ENCODE data around the gene NFE2L2.
"Not testable (repeated sequence)": the region's sequence is repeated elsewhere in the genome, so short reads cannot be mapped to it uniquely, and the experiment has no call there.

NFE2L2 gene

DNA sequence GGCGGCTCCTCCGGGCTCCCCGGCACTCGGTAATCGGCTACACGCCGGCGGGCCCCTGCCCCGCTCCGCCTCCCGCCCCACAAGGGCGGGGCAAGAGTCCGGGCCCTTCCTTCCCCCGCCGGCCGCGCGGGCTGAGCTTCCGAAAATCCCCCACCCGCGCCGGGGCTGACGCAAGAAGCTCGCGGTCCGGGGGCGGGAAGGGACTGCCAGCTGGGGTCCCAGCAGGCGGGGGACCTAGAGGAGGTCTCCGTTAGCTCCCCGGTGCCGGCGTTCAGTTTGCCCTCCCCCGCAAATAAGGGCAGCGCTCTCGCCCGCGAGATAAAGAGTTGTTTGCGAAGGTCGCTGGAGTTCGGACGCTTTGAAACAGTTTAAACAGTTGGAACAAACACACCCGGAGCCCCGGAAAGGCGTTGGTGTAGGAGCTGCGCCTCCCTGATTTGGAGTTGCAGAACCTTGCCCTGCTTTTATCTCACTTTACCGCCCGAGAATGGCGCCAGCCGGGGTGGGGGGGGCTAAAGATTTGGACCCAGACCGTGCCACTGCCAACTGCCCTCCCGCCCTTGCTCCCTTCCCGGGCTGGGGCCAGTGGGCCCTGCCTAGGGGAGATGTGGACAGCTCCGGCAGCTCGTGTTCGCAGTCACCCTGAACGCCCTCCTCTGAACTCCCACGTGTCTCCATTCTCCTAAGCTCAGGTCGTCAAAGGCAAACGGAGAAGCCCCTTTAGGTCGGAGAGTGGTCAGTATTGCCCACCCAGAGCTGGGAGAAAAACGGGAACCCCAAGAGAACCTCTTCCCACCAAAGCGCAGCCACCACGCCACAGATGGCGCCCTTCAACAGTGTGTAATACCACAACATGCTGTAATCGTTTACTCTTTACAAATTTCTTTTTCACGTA lies at the start of gene NFE2L2:
NFE2L2 (minus strand) TSS at position 35 of the 895 bp plus-strand sequence. CDS start 151 bp downstream, outside the sequence.
- DNase-seq, result peak; percentile 99

- DNase-seq, result no peak
Measured at GRCh38 chr2:177314194-177314593, 49.7 kb upstream of the NFE2L2 start.

DNA sequence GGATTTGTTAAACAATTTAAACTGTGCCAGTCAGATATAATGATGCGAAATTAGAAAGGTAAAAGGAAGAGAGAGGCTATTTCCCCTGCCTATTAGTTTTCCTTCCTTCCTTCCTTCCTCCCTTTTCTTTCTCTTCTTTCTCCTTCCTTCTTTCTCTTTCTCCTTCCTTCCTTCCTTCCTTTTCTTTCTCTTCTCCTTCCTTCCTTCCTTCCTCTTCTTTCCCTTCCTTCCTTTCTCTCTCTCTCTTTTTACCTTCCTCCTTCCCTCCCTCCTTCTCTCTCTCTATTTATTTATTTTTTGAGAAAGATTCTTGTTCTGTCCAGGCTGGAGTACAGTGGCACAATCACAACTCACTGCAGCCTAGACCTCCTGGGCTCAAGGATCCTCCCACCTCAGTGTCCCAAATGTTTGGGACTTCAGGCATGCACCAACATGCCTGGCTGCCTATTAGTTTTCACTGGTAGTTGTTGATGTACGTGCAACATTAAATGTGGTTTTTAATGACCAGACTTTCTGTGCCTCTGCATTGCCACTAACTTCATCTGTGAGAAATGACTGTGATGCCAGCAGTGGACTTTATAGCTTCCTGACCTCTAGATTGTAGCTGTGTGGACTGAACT lies 48.7 kb upstream of the NFE2L2 start:
- no peak for DNase-seq

GRCh38 chr2:177312562-177312961 lies 48.0 kb upstream of the NFE2L2 start:
- no peak for DNase-seq

DNA sequence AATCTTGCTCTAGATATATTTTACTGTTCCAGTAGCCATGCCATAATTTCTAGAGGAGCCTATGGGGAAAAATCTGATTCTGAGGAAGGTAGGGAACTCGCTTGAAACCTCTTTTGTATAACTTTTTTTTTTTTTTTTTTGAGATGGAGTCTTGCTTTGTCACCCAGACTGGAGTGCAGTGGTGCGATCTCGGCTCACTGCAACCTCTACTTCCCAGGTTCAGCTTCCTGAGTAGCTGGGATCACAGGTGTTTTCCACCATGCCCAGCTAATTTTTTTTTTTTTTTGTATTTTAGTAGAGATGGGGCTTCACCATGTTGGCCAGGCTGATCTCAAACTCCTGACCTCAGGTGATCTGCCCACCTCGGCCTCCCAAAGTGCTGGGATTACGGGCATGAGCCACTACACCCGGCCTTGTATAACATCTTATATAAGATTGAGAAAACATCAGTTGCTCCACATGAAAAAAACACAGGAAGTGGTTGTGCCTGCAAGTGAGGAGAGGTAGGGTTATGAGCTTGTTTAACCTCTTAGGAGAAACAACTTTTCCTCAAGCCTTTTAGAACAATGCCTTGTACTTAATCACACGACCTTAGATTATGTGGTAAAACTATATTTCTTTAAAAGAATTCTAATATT lies 45.3 kb upstream of the NFE2L2 start:
- not testable (repeated sequence) for DNase-seq

DNA sequence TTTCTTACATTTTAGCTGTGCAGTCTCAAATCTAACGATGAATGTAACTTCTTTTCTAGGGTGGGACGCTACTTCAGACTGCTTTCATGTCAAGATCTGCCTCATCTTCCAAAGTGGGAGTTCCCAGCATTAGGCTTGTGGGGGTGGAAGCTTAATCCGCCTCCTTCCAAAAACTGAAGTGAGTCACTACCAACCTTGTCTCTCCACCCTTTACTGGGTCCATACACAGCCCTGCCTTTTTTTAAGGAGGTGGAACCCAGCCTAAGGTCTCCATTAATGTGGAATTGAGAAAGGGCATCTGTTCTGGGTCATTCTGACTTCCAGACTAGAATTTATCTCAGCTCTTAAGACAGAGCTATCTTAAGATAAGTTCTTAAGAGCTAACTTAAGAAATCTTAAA lies 42.0 kb upstream of the NFE2L2 start:
- DNase-seq, result no peak

DNA sequence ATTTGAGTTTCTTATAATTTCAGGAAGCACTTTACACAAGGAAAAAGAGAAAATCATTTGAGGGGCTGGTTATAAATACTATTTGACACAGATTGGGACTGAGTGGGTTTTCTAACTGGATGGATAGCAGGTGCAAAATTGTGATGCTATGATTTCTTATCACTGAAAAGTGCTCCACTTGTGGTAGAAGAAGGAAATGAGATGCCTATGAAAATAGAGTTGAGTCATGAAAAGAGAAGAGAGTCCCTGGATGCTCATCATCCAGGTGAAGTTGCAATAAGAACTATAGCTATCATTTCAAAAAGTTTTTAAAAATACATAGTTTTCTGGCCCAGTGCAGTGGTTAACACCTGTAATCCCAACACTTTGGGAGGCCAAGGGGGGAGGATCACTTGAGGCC lies 39.4 kb upstream of the NFE2L2 start:
- no peak for DNase-seq

DNA sequence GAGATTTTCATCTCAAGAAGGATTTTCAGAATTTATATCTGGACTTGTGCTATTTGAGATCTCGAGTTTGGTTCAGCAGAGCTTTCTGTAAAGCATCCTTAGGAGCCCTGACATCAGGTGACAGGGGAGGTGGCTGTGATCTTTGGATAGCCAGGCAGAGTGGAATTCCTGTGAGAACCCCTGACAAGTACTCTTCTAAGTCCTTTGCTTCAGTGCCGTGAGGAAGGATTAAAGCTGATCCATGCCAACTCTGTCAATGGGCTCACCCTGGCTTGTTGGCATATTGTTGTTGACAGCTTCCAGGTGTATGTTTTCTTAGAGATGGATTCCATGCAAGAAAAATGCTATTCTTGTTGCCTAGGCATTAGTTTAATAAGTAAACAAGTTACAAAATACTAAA lies 38.0 kb upstream of the NFE2L2 start:
- DNase-seq, result no peak

DNA sequence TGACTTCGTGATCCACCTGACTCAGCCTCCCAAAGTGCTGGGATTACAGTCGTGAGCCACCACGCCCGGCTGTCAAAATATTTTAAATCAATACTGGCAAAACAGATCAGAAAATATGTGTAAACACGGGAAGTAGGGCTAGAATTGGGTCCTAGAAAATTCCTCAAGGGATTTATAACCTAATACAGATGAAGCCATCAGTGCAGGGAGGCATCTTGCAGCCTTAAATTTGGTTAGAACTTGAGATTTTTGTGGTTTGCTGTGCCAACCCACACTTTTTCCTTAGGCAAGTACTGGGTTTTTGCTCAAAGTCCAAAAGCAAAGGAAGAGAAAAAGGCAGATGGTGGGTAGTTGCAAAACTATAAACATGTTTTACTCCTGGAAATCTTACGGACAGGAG lies 33.7 kb upstream of the NFE2L2 start:
- DNase-seq, result no peak

GRCh38 chr2:177296040-177296439 lies 31.5 kb upstream of the NFE2L2 start:
- no peak for DNase-seq

GRCh38 chr2:177295484-177295883 lies 31.0 kb upstream of the NFE2L2 start:
- DNase-seq, result no peak

GRCh38 chr2:177291701-177292100 lies 27.2 kb upstream of the NFE2L2 start:
- no peak for DNase-seq

DNA sequence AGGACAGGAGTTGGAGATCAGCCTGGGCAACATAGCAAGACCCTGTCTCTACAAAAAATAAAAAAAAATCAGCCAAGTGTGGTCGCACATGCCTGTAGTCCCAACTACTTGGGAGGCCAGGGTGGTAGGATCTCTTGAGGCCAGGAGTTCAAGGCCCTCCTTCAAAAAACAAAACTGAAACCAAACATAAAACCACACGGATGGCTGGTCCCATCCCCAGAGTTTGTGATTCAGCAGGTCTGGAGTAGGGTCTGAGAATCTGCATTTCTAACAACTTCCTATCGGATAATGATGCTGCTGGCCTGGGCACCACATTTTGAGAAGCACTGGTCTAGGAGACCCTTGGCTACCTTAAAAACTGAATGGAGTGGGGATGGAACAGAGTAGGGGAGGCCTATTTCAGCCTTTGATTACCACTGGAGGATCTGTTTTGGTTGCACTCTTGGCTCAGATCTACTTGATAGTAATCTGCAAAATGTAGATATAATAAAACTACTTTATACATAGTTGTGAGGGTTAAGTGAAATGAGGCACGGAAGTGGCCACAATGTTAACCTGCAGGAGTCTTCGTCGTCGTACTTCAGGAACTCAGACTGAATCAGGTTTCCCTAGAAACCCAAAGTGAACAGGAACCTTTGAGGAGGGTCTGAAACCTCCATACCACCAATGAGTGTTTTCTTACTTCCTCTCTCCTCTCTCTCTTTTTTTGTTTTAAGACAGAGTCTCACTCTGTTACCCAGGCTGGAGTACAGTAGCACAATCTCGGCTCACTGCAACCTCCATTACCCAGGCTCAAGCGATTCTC lies 25.5 kb upstream of the NFE2L2 start:
- DNase-seq, result no peak

GRCh38 chr2:177287814-177288213 lies 23.3 kb upstream of the NFE2L2 start:
- DNase-seq, result no peak

- DNase-seq, result no peak
Measured at GRCh38 chr2:177285892-177286715, 21.6 kb upstream of the NFE2L2 start.

- DNase-seq, result no peak
Measured at GRCh38 chr2:177284531-177284930, 20.0 kb upstream of the NFE2L2 start.

- no peak for DNase-seq
Measured at GRCh38 chr2:177283906-177284305, 19.4 kb upstream of the NFE2L2 start.

DNA sequence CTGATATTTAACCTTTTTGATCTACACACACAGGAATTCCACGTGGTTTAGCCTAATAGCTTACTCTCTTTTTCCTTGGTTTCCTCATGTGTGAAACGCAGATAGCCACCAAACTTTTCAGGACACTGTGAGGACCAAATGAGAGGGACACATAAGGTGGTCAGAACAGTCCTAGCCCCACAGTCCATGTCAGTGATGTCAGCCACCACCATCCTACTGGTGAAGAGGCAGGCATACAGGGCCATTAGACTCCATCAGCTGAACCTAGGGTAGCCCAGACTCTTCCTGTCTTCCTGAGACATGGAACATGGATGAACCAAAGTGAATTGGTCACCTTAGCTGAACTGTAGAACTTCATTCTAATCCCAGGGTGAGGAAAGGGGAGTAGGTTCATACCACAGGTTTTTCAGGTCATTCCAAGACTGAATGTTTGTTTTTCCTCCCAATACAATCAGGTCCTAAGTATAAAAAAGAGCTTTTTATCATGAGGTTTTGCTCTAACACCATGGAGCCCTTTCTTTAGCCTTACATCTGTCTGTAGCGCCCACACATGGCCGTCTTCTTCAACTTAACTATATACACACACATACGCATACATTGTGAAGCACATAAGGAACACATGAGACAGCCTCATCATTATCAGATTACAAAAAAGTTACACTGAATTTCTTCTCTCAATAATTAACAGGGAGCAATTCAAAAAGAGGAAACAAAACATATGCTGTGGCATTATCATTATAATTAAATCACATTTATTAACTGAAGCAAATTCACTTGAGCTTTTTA lies 18.5 kb upstream of the NFE2L2 start:
- DNase-seq, result no peak

DNA sequence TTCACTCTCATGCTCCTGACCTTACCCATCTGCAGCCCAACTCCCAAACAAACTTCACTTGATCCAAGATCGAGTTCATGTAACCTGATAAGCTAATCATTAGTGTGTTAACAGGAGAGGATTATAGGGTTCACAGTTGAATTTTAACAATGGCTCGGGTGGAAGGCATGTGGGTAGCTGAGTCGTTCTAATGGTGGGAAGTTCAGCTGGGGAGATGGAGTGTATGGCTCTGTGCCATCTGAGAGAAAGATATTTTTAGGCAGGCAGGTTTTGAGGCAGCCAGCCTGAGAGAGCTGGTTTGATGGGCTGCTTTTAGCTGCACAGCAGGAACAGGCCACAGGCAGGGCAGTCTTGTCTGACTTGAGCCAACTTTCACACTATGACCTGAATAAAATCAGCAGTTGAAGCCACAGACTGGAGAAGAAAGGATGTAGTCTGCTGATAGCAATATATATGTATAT lies 17.7 kb upstream of the NFE2L2 start:
- DNase-seq, result no peak

DNA sequence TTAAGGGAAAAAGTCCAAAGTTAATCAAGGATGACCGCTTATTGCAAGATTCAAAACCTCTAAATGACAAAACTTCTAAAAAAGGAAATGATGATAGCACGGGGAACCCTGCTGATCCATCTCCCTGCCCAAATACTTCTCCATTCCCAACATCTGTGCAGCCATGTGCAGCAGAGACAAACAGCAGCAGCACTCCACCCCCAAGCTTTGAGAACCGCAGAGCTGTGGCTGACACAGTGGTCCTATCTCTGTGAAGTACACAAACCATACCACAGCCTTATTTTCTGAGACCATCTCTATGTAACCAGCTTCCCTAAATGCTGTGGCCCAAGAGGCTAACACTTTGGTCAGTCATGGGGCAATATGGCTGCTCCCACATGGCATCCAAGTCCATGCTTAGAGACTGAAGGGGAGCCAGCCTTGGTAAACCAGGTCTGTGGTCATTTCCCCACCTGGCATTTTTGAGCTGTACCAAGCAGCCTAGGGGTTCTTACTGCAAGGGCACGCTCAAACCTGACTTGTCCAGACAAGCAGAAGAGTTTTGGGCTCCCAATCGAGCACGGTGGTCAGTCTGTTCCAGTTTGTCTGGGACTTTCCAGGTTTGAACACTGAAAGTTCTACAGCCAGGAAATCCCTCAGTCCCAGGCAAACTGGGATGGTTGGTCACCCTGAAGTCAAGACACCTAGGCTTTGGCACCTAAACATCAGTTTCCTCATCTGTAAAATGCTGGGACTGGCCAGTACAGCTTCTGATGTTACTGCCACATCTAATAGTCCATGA lies 17.1 kb upstream of the NFE2L2 start:
- DNase-seq, result no peak

Measured in activated effector memory CD4-positive, alpha-beta T cell treated with anti-CD3 and anti-CD28 coated beads, Interleukin-2, amount 50 U/mL, for 16 hours (primary cell).